ENCODE results near the gene MICAL1. TPM values are rescaled to one million over a fixed set of nuclear protein-coding genes. Genes with fewer than 3 reads are reported as not detected.

The MICAL1 gene
- total RNA-seq, 4 donors from 2014 or later, result 22.0 to 45.9 (median 28.8) TPM

DNA sequence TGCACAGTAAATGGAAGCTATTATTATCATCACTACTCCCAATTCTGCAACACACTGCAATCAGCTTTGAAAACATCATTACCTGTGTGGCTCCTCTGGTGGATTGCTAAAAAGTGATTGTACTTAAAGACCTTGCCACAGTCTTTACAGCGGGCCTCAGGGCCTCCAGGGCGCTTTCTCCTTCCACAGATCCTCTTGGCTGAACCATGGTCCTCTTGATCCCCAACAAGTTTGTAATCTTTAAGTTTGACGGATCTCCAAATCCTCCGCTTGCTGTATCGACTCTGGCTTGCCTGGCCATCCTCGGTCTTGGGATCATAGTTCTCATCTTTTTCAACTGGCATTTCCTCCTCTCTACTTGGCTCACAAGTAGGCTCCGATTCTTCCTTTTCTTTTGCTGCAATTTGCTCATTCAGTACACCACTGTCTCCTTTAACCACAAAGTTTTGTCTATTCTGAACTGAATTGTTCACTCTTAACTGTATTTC, 25.5 kb upstream of the MICAL1 start:
- Histone ChIP-seq H3K9me3 (no peaks in the 10 kb centered on the region), H3K27ac (no peak overlapping the region), H3K4me1 (peaks cover 62% of the 10 kb centered on the region), H3K36me3 (peaks cover 15% of the 10 kb centered on the region), H3K27me3 (no peaks in the 10 kb centered on the region), H3K4me3 (peak overlapping the region; percentile 1)
- TF ChIP-seq POLR2A (IDR thresholded peaks at IDR 0.05), result no peak
- no peak for TF ChIP-seq EP300 (IDR thresholded peaks at IDR 0.05)
- no peak for TF ChIP-seq CTCF (IDR thresholded peaks at IDR 0.05)
- no peak for TF ChIP-seq POLR2AphosphoS5 (IDR thresholded peaks at IDR 0.05)
- WGBS, result 87% methylated on average over 7 of the region's 7 CpGs
- DNase-seq (ENCODE audit: low spot score in 2 of 2), result no peak

GRCh38 chr6:109478841-109479624, 23.5 kb upstream of the MICAL1 start:
- Histone ChIP-seq H3K4me3 (no peak overlapping the region), H3K9me3 (no peaks in the 10 kb centered on the region), H3K4me1 (peaks cover 62% of the 10 kb centered on the region), H3K36me3 (peaks cover 34% of the 10 kb centered on the region), H3K27ac (no peak overlapping the region), H3K27me3 (no peaks in the 10 kb centered on the region)
- TF ChIP-seq POLR2A (IDR thresholded peaks at IDR 0.05) (no peak), POLR2AphosphoS5 (IDR thresholded peaks at IDR 0.05) (no peak), CTCF (IDR thresholded peaks at IDR 0.05) (no peak), EP300 (IDR thresholded peaks at IDR 0.05) (no peak)
- no peak for DNase-seq (ENCODE audit: low spot score in 2 of 2)
- WGBS, result 77% methylated on average over 5 of the region's 5 CpGs

DNA sequence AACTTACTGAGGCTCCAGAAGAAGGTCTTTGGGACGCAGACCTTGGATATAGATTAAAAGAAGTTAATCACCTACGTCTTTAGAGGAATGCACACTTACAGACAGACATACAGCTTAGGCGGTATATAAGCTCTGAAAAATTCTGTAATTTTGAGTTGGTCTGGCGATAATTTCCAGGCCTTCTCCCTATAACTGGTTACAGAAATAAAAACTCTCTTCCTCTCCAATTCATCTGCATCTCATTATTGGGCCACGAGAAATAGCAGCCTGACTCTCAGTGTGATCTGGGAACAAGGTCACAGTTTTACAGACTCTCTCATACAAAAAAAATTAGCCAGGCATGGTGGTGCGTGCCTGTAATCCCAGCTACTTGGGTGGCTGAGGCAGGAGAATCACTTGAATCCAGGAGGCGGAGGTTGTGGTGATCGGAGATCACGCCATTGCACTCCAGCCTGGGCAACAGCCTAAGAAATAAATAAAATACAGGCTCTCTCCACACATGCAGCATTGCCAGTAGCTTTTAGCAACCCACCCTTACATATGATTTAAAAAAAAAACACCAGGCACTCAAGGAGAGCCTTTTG, 22.7 kb upstream of the MICAL1 start:
- WGBS, result 71% methylated on average over 9 of the region's 9 CpGs

DNA sequence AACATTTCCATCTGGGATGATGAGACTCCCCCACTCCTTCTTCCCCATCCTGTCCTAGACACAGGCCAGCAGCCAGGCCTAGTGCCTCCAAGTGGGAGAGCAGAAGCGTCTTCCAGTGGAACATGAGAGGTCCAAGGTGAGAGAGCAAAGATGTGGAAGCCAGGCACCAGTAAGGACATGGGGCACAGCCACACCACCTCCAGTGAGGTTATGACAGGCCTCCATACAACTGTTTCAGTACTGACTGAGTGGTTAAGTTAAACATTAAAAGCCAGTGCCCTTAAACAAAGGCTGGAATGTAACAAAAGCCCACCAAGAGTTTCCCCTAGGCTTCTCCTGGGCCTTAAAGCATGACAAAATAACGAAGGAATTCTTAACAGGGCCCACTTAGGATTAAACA, 22.2 kb upstream of the MICAL1 start:
- peaks cover 58% of the 10 kb centered on the region for H3K4me1 ChIP-seq
- no peaks in the 10 kb centered on the region for H3K9me3 ChIP-seq
- peak overlapping the region; percentile 17 for H3K27ac ChIP-seq
- DNase-seq (ENCODE audit: low spot score in 2 of 2), result no peak
- 74% methylated on average over 2 of the region's 2 CpGs for WGBS
- no peak overlapping the region for H3K4me3 ChIP-seq
- TF ChIP-seq POLR2AphosphoS5 (IDR thresholded peaks at IDR 0.05), result no peak
- TF ChIP-seq CTCF (IDR thresholded peaks at IDR 0.05), result no peak
- no peak for TF ChIP-seq POLR2A (IDR thresholded peaks at IDR 0.05)
- TF ChIP-seq EP300 (IDR thresholded peaks at IDR 0.05), result no peak
- H3K36me3 ChIP-seq, result peaks cover 46% of the 10 kb centered on the region
- no peaks in the 10 kb centered on the region for H3K27me3 ChIP-seq

More for the DNA sequence above, 22.7 kb upstream of the MICAL1 start:
- DNase-seq (ENCODE audit: low spot score in 2 of 2), result no peak
- Histone ChIP-seq H3K4me3 (no peak overlapping the region), H3K27ac (peak overlapping the region; percentile 17), H3K4me1 (peaks cover 58% of the 10 kb centered on the region), H3K27me3 (no peaks in the 10 kb centered on the region), H3K36me3 (peaks cover 41% of the 10 kb centered on the region), H3K9me3 (no peaks in the 10 kb centered on the region)
- TF ChIP-seq POLR2AphosphoS5 (IDR thresholded peaks at IDR 0.05) (no peak), POLR2A (IDR thresholded peaks at IDR 0.05) (no peak), EP300 (IDR thresholded peaks at IDR 0.05) (no peak), CTCF (IDR thresholded peaks at IDR 0.05) (no peak)

DNA sequence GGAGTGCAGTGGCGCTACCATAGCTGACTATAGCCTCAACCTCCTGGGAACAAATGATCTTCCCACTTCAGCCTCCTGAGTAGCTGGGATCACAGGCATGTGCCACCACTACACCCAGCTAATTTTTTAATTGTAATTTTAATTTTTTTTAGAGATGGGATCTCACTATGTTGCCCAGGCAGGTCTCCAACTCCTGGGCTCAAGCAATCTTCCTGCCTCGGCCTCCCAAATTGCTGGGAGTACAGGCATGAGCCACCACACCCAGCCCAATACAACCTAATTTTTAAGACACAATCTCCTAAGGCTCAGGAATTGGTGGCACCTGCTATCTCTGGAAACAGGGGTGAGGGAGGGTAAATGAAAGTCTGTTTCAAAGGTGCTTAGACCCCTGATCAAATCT, 21.6 kb upstream of the MICAL1 start:
- Histone ChIP-seq H3K4me1 (peaks cover 54% of the 10 kb centered on the region), H3K36me3 (peaks cover 52% of the 10 kb centered on the region), H3K9me3 (no peaks in the 10 kb centered on the region), H3K27ac (no peak overlapping the region), H3K4me3 (no peak overlapping the region), H3K27me3 (no peaks in the 10 kb centered on the region)
- TF ChIP-seq POLR2A (IDR thresholded peaks at IDR 0.05), result no peak
- 90% methylated on average over 2 of the region's 2 CpGs for WGBS
- no peak for DNase-seq (ENCODE audit: low spot score in 2 of 2)
